ENCODE data around the gene WASHC4.

Gene WASHC4

DNA sequence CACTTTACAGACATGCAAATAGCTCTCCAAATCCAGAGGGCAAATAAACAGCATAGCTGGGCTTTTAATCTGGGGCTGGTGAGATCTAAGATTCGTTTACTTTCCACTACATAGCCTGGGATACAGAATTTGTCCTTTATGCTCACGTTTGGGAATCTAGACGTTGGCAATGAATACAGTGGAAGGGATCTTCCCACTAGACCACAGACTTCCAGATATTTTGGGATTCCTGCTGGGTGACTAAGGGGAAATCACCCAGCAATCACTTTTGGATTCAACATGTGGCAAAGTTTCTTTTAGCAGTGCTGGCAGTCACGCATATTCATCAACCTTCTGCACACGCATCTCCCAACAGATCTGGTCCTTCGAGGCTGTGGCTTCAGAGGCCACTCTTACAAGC lies 104.9 kb downstream of the WASHC4 start:
- no peak for DNase-seq

DNA sequence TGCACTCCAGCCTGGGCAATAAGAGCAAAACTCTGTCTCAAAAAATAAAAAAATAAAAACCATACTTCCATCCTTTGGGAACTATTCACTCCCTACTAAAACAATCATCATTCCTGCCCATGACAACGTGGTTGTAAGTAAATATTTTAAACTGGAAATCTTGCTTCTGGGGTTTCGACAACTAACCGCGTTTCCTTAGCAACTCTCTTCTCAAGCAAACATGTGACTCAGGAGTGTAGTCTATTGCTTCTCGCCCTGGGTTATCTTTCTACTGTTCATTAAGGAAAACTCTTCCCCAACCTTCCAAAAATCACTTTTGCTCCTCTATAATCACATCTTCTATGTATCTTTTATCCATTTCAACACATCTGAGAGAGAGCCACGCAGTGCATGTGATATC lies 106.6 kb downstream of the WASHC4 start:
- DNase-seq = no peak

GRCh38 chr12:105214670-105215375 lies 107.3 kb downstream of the WASHC4 start:
- DNase-seq = no peak

GRCh38 chr12:105218434-105218833 lies 110.9 kb downstream of the WASHC4 start:
- DNase-seq = no peak
